A549 (cell line): ENCODE measurements around the gene SULT2A1. TPM values are rescaled to one million over a fixed set of nuclear protein-coding genes. Genes with fewer than 3 reads are reported as not detected.

Experiments used
- ATAC-seq, 2 experiments: fragments of 200-7000 bp in 1 of 2; fragments of >200 bp in 1 of 2; cut with Nextera tagmentation in 1 of 2; cut with Tn5 transposase in 1 of 2; 3 replicates each; pipeline versions ENCODE4 v1.8.0 to v1.9.1; 2018 to 2020; ENCODE audit warnings: mild to moderate bottlenecking in 1 of 2, moderate library complexity in 1 of 2
- CTCF ChIA-PET: fragments of 300-600 bp; sonication (Branson Sonifier 250); formaldehyde crosslinking; extraction: SDS; loops from one replicate; lab custom pipeline; 2021; ENCODE audit warnings: antibody characterized with exemption, inconsistent platforms; lab: Yijun Ruan, JAX
- POLR2A ChIA-PET: fragments of 350-600 bp; formaldehyde crosslinking; extraction: SDS; loops from one replicate; lab custom pipeline; 2021; ENCODE audit warnings: antibody characterized with exemption, inconsistent platforms; lab: Yijun Ruan, JAX
- DNase-seq, 2 experiments: peaks; one replicate each; pipeline versions ENCODE4 v3.0.0 to v3.0.0-alpha.2; 2011 to 2016; ENCODE audit warnings: low read depth in 1 of 2, low spot score in 1 of 2
- FAIRE-seq: peaks from 2 replicates; lab custom pipeline; 2011; peaks lifted over from hg19 to GRCh38; lab: Jason Lieb, UNC
- H3K27ac ChIP-seq, 2 experiments: fragments of >200 bp; sonication (Bioruptor Twin); formaldehyde crosslinking; 3 replicates each; pipeline ENCODE4 v1.5.1; 2016 to 2017
- H3K4me1 ChIP-seq: fragments of >200 bp; sonication (Bioruptor Twin); formaldehyde crosslinking; 3 replicates; pipeline ENCODE4 v1.6.1; 2016
- H3K4me2 ChIP-seq: fragments of >200 bp; sonication (Bioruptor Twin); formaldehyde crosslinking; 3 replicates; pipeline ENCODE4 v1.6.1; 2016
- H3K4me3 ChIP-seq: fragments of >200 bp; sonication (Bioruptor Twin); formaldehyde crosslinking; 3 replicates; pipeline ENCODE4 v1.5.1; 2016
- H3K9me3 ChIP-seq: fragments of >200 bp; sonication (Bioruptor Twin); formaldehyde crosslinking; 3 replicates; pipeline ENCODE4 v1.6.1; 2016
- CBX8 ChIP-seq: fragments of 200-600 bp; sonication (generic); IDR thresholded peaks from 2 replicates; pipeline ENCODE4 v1.6.1; 2016
- FOXS1 ChIP-seq: fragments of 250-450 bp; sonication (Bioruptor Pico); IDR thresholded peaks from 2 replicates; pipeline ENCODE4 v1.5.0; 2020; ENCODE audit warnings: mild to moderate bottlenecking, moderate library complexity
- HES2 ChIP-seq: fragments of >200 bp; sonication (Bioruptor Twin); formaldehyde crosslinking; IDR thresholded peaks from 2 replicates; pipeline ENCODE4 v1.6.1; 2016
- HMGXB4 ChIP-seq: fragments of 250-450 bp; sonication (Bioruptor Pico); IDR thresholded peaks from 2 replicates; pipeline ENCODE4 v1.5.0; 2021; ENCODE audit warnings: mild to moderate bottlenecking, moderate library complexity, borderline replicate concordance
- JUNB ChIP-seq: fragments of >200 bp; sonication (Bioruptor Twin); formaldehyde crosslinking; IDR thresholded peaks from 2 replicates; pipeline ENCODE4 v1.6.1; 2016
- MAFK ChIP-seq: fragments of 450-650 bp; IDR thresholded peaks from 2 replicates; pipeline ENCODE4 v1.6.1; 2014; ENCODE audit not compliant: partially characterized antibody
- NFE2L2 ChIP-seq: fragments of 150-350 bp; conservative IDR thresholded peaks from 2 replicates; pipeline ENCODE4 v1.6.1; 2014; ENCODE audit warnings: low read length
- NPAS2 ChIP-seq: fragments of 250-450 bp; sonication (Bioruptor Pico); IDR thresholded peaks from 2 replicates; pipeline ENCODE4 v1.8.0; 2022; ENCODE audit warnings: mild to moderate bottlenecking, moderate library complexity, borderline replicate concordance
- REST ChIP-seq: fragments of 200-600 bp; sonication (generic); IDR thresholded peaks from 2 replicates; pipeline ENCODE4 v1.6.1; 2016; ENCODE audit warnings: antibody characterized with exemption, mild to moderate bottlenecking, moderate library complexity
- TP53 ChIP-seq: fragments of 250-450 bp; sonication (Bioruptor Pico); IDR thresholded peaks from 2 replicates; pipeline ENCODE4 v1.5.0; 2021; ENCODE audit warnings: mild to moderate bottlenecking, moderate library complexity
- ZSCAN20 ChIP-seq: fragments of 250-450 bp; sonication (Bioruptor Pico); IDR thresholded peaks from 2 replicates; pipeline ENCODE4 v1.8.0; 2022; ENCODE audit warnings: mild to moderate bottlenecking, moderate library complexity
- WGBS: methylation state at CpG from one replicate; pipeline ENCODE4 v1.1.6; 2017; ENCODE audit errors: missing lambda C conversion rate; 5-methylcytosine and 5-hydroxymethylcytosine counted together
- polyA plus RNA-seq, 4 experiments: library from polyadenylated mRNA; depleted of rRNA in 3 of 4; stranded (reverse); fragments of >200 nt; fragmentation: RNase III in 1 of 4; extraction: RNeasy Plus Mini Kit Qiagen cat#74134 plus additional on column Dnase treatment in 1 of 4; gene quantifications; 2 replicates in 3 of 4; 3 replicates in 1 of 4; pipeline ENCODE4 v1.2.3, GENCODE V29; 2011 to 2017
- TF ChIP-seq, protein P1 (sequence below): IDR thresholded peaks from 2 replicates; pipeline ENCODE4 v1.6.1; 2012; ENCODE audit warnings: low read depth, borderline replicate concordance

SULT2A1 gene
- polyA plus RNA-seq, 2 of the 4 experiments (the other 2 are of a cell fraction) = not detected

DNA sequence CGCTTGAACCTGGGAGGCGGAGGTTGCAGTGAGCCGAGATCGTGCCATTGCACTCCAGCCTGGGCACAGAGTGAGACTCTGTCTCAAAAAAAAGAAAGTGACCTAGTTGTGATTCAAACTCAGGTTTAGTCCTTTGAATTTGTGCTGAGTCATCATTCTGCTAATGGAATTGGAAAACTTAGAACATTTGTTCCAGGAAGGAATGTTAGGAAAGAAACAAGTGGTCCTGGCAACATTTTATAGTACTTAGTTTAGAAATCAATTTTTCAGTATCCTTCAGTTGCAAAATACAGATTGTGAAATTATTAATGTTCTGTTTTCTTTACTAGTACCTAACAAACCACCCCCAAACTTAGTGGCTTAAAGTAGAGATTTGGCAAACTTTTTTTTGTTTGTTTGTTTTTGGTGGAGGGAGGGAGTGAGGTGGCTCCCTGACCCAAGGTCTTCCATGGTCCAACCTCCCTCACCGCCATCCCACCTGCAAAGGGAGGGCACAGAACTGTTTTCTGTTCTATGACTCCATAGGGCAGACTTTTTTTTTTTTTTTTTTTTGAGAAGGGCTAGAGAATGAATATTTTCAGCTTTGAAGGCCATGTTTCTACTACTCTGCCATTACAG, 9.2 kb upstream of the SULT2A1 start:
- Histone ChIP-seq H3K27ac (no peak overlapping the region), H3K4me1 (no peaks in the 10 kb centered on the region), H3K4me2 (no peak overlapping the region), H3K4me3 (no peak overlapping the region), H3K9me3 (peaks cover 20% of the 10 kb centered on the region)
- ChIA-PET CTCF (interaction anchor here (1.2 kb wide), 1 partner anchor 32 kb away, joined by 5 read pairs; no protein-coding TSS in a partner anchor), POLR2A (no interaction called here)
- no peak for ATAC-seq
- 75% methylated on average over 5 of the region's 5 CpGs for WGBS
- no peak for DNase-seq
- TF ChIP-seq ZSCAN20 = no peak
- no peak for TF ChIP-seq CBX8
- TF ChIP-seq HES2 = no peak
- TF ChIP-seq TP53 (CRISPR knock-in tag) = no peak
- no peak for TF ChIP-seq NPAS2 (CRISPR knock-in tag)
- TF ChIP-seq FOXS1 (CRISPR knock-in tag) = no peak
- no peak for TF ChIP-seq JUNB
- TF ChIP-seq MAFK = peak; percentile 100
- peak; percentile 85 for TF ChIP-seq NFE2L2
- TF ChIP-seq, all 56 proteins: peak for 2
- no peak for FAIRE-seq

GRCh38 chr19:47891923-47892666, 6.0 kb upstream of the SULT2A1 start:
- WGBS = 71% methylated on average over 7 of the region's 7 CpGs
- Histone ChIP-seq H3K4me3 (no peak overlapping the region), H3K4me2 (no peak overlapping the region), H3K27ac (no peak overlapping the region)
- no peak for TF ChIP-seq HMGXB4 (CRISPR knock-in tag)
- TF ChIP-seq REST = no peak
- TF ChIP-seq CBX8 = no peak
- TF ChIP-seq MAFK = peak; percentile 91
- TF ChIP-seq, all 56 proteins: peak for 1
- DNase-seq = no peak
- ChIA-PET CTCF (interaction anchor here (0.8 to 2.7 kb wide), 8 partner anchors 10 to 126 kb away, joined by 3 to 12 read pairs (median 3); no protein-coding TSS in a partner anchor), POLR2A (interaction anchor here (1.1 kb wide), 1 partner anchor 12 kb away, joined by 4 read pairs; no protein-coding TSS in a partner anchor)
- Histone ChIP-seq H3K4me1 (no peaks in the 10 kb centered on the region), H3K9me3 (peaks cover 20% of the 10 kb centered on the region)
- ATAC-seq = 0 out of 6 replicates have a peak, but pooled peaks of 1 of the 2 experiments have one; percentile 24
- FAIRE-seq = no peak

GRCh38 chr19:47891622-47891922, 5.5 kb upstream of the SULT2A1 start:
- POLR2A ChIA-PET = interaction anchor here (1.1 kb wide), 1 partner anchor 11 kb away, joined by 4 read pairs; no protein-coding TSS in a partner anchor
- 30% methylated on average over 2 of the region's 2 CpGs for WGBS
- Histone ChIP-seq H3K4me2 (no peak overlapping the region), H3K27ac (no peak overlapping the region), H3K4me1 (no peaks in the 10 kb centered on the region), H3K4me3 (no peak overlapping the region), H3K9me3 (peaks cover 17% of the 10 kb centered on the region)
- CTCF ChIA-PET = interaction anchor here (1.2 to 2.7 kb wide), 4 partner anchors 11 to 28 kb away, joined by 3 to 12 read pairs (median 10); no protein-coding TSS in a partner anchor
- ATAC-seq (peak in 1 of 2 experiments; percentile 47; a peak in 1 of 6 replicates), DNase-seq (no peak), FAIRE-seq (no peak)
- TF ChIP-seq, protein P1, sequence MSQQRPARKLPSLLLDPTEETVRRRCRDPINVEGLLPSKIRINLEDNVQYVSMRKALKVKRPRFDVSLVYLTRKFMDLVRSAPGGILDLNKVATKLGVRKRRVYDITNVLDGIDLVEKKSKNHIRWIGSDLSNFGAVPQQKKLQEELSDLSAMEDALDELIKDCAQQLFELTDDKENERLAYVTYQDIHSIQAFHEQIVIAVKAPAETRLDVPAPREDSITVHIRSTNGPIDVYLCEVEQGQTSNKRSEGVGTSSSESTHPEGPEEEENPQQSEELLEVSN = no peak
